Central memory CD8-positive, alpha-beta T cell (primary cell): Measurements from ENCODE around the gene SLC25A25.

ENCODE experiments used
- ATAC-seq: fragments of 150-1000 bp; cut with Tn5 transposase; replicated peaks from 2 replicates; pipeline ENCODE4 v1.10.0; 2022; ENCODE audit warnings: mild to moderate bottlenecking, moderate FRiP score, moderate number of reproducible peaks; ENCODE audit not compliant: poor library complexity, severe bottlenecking; ENCODE audit errors: extremely low read depth
- DNase-seq, 2 donors: peaks; one replicate each; pipeline ENCODE4 v3.0.0; 2021; ENCODE audit warnings: low spot score in 2 of 2
- H3K27ac Mint-ChIP-seq: one replicate; pipeline ENCODE4 v1.8.0; 2022; ENCODE audit warnings: low read depth, mild to moderate bottlenecking, moderate library complexity, mixed read lengths
- H3K27me3 Mint-ChIP-seq: one replicate; pipeline ENCODE4 v1.8.0; 2022; ENCODE audit warnings: mixed read lengths
- H3K36me3 Mint-ChIP-seq: one replicate; pipeline ENCODE4 v1.8.0; 2022; ENCODE audit warnings: mild to moderate bottlenecking, moderate library complexity, mixed read lengths; ENCODE audit not compliant: insufficient read depth
- H3K4me1 Mint-ChIP-seq: one replicate; pipeline ENCODE4 v1.8.0; 2022; ENCODE audit warnings: mixed read lengths
- H3K4me3 Mint-ChIP-seq: one replicate; pipeline ENCODE4 v1.8.0; 2022; ENCODE audit warnings: mild to moderate bottlenecking, moderate library complexity, mixed read lengths
- H3K9me3 Mint-ChIP-seq: one replicate; pipeline ENCODE4 v1.8.0; 2022; ENCODE audit warnings: mixed read lengths

SLC25A25 gene

GRCh38 chr9:128136816-128137793, 69.1 kb downstream of the SLC25A25 start:
- DNase-seq (no peak), ATAC-seq (no peak)
- Mint-ChIP-seq H3K4me1 (peaks cover 3% of the 10 kb centered on the region), H3K9me3 (no peaks in the 10 kb centered on the region), H3K4me3 (no peak overlapping the region), H3K27ac (no peak overlapping the region), H3K27me3 (peaks cover 18% of the 10 kb centered on the region), H3K36me3 (peaks cover 2% of the 10 kb centered on the region)

GRCh38 chr9:128138001-128138400, 70.0 kb downstream of the SLC25A25 start:
- Mint-ChIP-seq H3K9me3 (no peaks in the 10 kb centered on the region), H3K36me3 (peaks cover 2% of the 10 kb centered on the region), H3K27me3 (peaks cover 9% of the 10 kb centered on the region), H3K4me3 (no peak overlapping the region), H3K27ac (no peak overlapping the region), H3K4me1 (peaks cover 5% of the 10 kb centered on the region)
- ATAC-seq: no peak
- DNase-seq: no peak

GRCh38 chr9:128139621-128140020, 71.6 kb downstream of the SLC25A25 start:
- peaks cover 5% of the 10 kb centered on the region for H3K4me1 Mint-ChIP-seq
- no peaks in the 10 kb centered on the region for H3K27me3 Mint-ChIP-seq
- ATAC-seq (no peak), DNase-seq (no peak)
- no peak overlapping the region for H3K4me3 Mint-ChIP-seq
- peaks cover 2% of the 10 kb centered on the region for H3K36me3 Mint-ChIP-seq
- no peaks in the 10 kb centered on the region for H3K9me3 Mint-ChIP-seq
- H3K27ac Mint-ChIP-seq: no peak overlapping the region

- Mint-ChIP-seq H3K27me3 (no peaks in the 10 kb centered on the region), H3K27ac (no peak overlapping the region)
- no peak for ATAC-seq
Measured at GRCh38 chr9:128141604-128142003, 73.6 kb downstream of the SLC25A25 start.

GRCh38 chr9:128142061-128142460, 74.0 kb downstream of the SLC25A25 start:
- Mint-ChIP-seq H3K36me3 (no peaks in the 10 kb centered on the region), H3K27me3 (no peaks in the 10 kb centered on the region), H3K4me1 (peaks cover 5% of the 10 kb centered on the region), H3K9me3 (no peaks in the 10 kb centered on the region), H3K4me3 (no peak overlapping the region), H3K27ac (no peak overlapping the region)
- DNase-seq (no peak), ATAC-seq (no peak)

More at GRCh38 chr9:128141604-128142003, 73.6 kb downstream of the SLC25A25 start:
- H3K4me3 Mint-ChIP-seq: no peak overlapping the region
- peaks cover 2% of the 10 kb centered on the region for H3K36me3 Mint-ChIP-seq
- peaks cover 5% of the 10 kb centered on the region for H3K4me1 Mint-ChIP-seq
- H3K9me3 Mint-ChIP-seq: no peaks in the 10 kb centered on the region
- DNase-seq: no peak

- no peak overlapping the region for H3K4me3 Mint-ChIP-seq
- ATAC-seq: no peak
- peaks cover 5% of the 10 kb centered on the region for H3K4me1 Mint-ChIP-seq
- H3K27ac Mint-ChIP-seq: no peak overlapping the region
- H3K36me3 Mint-ChIP-seq: no peaks in the 10 kb centered on the region
- H3K9me3 Mint-ChIP-seq: no peaks in the 10 kb centered on the region
- no peaks in the 10 kb centered on the region for H3K27me3 Mint-ChIP-seq
- DNase-seq: no peak
Measured at GRCh38 chr9:128142596-128142995, 74.6 kb downstream of the SLC25A25 start.

- ATAC-seq: no peak
- no peaks in the 10 kb centered on the region for H3K9me3 Mint-ChIP-seq
- no peaks in the 10 kb centered on the region for H3K36me3 Mint-ChIP-seq
- no peak overlapping the region for H3K4me3 Mint-ChIP-seq
- H3K4me1 Mint-ChIP-seq: peaks cover 5% of the 10 kb centered on the region
- no peak for DNase-seq
- peak overlapping the region; percentile 35 for H3K27ac Mint-ChIP-seq
- H3K27me3 Mint-ChIP-seq: no peaks in the 10 kb centered on the region
Measured at GRCh38 chr9:128143525-128144238, 75.7 kb downstream of the SLC25A25 start.

GRCh38 chr9:128144239-128145181, 76.5 kb downstream of the SLC25A25 start:
- DNase-seq (no peak), ATAC-seq (no peak)
- Mint-ChIP-seq H3K9me3 (no peaks in the 10 kb centered on the region), H3K27me3 (no peaks in the 10 kb centered on the region), H3K36me3 (no peaks in the 10 kb centered on the region), H3K4me1 (peaks cover 5% of the 10 kb centered on the region), H3K4me3 (no peak overlapping the region), H3K27ac (no peak overlapping the region)

GRCh38 chr9:128145536-128145935, 77.5 kb downstream of the SLC25A25 start:
- Mint-ChIP-seq H3K27ac (no peak overlapping the region), H3K27me3 (no peaks in the 10 kb centered on the region), H3K36me3 (no peaks in the 10 kb centered on the region), H3K4me3 (no peak overlapping the region), H3K9me3 (no peaks in the 10 kb centered on the region), H3K4me1 (peaks cover 5% of the 10 kb centered on the region)
- ATAC-seq (no peak), DNase-seq (no peak)

GRCh38 chr9:128145951-128146351, 77.9 kb downstream of the SLC25A25 start:
- Mint-ChIP-seq H3K9me3 (no peaks in the 10 kb centered on the region), H3K27ac (no peak overlapping the region), H3K27me3 (no peaks in the 10 kb centered on the region), H3K4me1 (peaks cover 5% of the 10 kb centered on the region), H3K36me3 (no peaks in the 10 kb centered on the region), H3K4me3 (no peak overlapping the region)
- DNase-seq (no peak), ATAC-seq (no peak)

GRCh38 chr9:128146591-128147120, 78.6 kb downstream of the SLC25A25 start:
- no peaks in the 10 kb centered on the region for H3K36me3 Mint-ChIP-seq
- peak overlapping the region; percentile 51 for H3K27ac Mint-ChIP-seq
- H3K4me1 Mint-ChIP-seq: peaks cover 5% of the 10 kb centered on the region
- no peak overlapping the region for H3K4me3 Mint-ChIP-seq
- ATAC-seq: no peak
- H3K9me3 Mint-ChIP-seq: no peaks in the 10 kb centered on the region
- no peak for DNase-seq
- H3K27me3 Mint-ChIP-seq: no peaks in the 10 kb centered on the region

- H3K9me3 Mint-ChIP-seq: no peaks in the 10 kb centered on the region
- peaks cover 1% of the 10 kb centered on the region for H3K36me3 Mint-ChIP-seq
- no peak overlapping the region for H3K27ac Mint-ChIP-seq
- no peaks in the 10 kb centered on the region for H3K4me1 Mint-ChIP-seq
- H3K27me3 Mint-ChIP-seq: no peaks in the 10 kb centered on the region
- no peak for DNase-seq
- no peak for ATAC-seq
- no peak overlapping the region for H3K4me3 Mint-ChIP-seq
Measured at GRCh38 chr9:128148509-128149000, 80.5 kb downstream of the SLC25A25 start.
